ENCODE results near the gene SLC25A26.

SLC25A26 gene

DNA sequence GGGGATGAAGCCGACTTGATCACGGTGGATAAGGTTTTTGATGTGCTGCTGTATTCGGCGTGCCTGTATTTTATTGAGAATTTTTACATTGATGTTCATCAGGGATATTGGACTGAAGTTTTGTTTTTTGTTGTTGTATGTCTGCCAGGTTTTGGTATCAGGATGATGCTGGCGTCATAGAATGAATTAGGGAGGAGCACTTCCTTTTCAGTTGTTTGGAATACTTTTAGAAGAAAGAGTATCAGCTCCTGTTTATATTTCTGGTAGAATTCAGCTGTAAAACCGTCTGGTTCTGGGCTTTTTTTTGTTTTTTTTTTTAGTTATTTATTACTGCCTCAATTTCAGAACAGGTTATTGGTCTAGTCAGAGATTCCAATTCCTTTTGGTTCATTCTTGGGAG lies 93.7 kb downstream of the SLC25A26 start:
- H3K4me3 ChIP-seq (ENCODE audit: low read length), result no peak overlapping the region
- DNase-seq (ENCODE audit: low read depth), result no peak
- no peak for TF ChIP-seq CTCF (conservative IDR thresholded peaks at IDR 0.05; ENCODE audit: low read depth, low read length)

DNA sequence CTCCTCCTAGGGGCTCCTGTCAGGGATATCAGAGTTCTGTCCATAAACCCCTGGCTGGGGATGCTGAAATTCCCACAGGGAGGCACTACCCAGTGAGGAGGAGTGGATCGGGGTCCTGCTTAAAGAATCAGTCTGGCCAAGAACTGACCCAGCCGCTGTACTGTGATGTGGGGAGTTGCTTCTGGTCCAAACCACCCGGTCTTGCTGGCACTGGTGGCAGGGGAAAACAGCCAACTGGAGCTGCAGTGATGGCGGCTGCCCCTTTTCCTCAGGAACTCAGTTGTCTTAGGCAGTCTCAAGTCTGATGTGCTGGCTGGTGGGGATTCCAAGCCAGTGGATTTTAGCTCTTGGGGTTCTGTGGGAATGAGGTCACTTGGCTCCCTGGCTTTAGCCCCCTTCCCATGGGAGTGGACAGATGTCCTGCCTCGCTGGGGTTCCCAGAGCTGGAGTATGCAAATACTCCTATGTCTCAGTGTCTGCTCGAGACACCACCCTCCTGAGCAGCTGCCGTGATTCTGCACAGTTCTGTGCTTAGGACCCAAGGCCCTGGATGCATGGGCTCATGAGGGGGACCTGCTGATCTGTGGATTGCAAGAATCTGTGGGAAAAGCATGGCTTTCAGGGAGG lies 97.1 kb downstream of the SLC25A26 start:
- TF ChIP-seq CTCF (conservative IDR thresholded peaks at IDR 0.05; ENCODE audit: low read depth, low read length), result no peak
- no peak for DNase-seq (ENCODE audit: low read depth)
- H3K4me3 ChIP-seq (ENCODE audit: low read length), result no peak overlapping the region

DNA sequence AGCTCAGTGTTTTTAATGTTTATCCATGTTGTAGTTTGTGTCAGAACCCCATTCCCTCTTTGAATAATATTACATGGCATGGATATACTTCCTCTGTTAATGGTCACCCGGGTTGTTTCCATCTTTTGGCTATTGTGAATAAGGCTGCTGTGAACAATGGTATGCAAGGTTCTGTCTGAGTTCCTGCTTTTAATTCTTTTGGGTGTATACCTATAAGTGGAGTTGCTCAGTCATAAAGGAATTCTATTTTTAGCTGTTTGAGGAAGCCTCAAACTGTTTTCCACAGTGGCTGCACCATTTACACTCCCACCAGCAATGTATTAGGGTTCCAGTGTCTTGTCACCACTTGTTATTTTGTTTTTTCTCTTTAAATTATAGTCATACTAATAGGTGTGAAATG lies 99.6 kb downstream of the SLC25A26 start:
- no peak for DNase-seq (ENCODE audit: low read depth)
- H3K4me3 ChIP-seq (ENCODE audit: low read length), result no peak overlapping the region
- no peak for TF ChIP-seq CTCF (conservative IDR thresholded peaks at IDR 0.05; ENCODE audit: low read depth, low read length)

DNA sequence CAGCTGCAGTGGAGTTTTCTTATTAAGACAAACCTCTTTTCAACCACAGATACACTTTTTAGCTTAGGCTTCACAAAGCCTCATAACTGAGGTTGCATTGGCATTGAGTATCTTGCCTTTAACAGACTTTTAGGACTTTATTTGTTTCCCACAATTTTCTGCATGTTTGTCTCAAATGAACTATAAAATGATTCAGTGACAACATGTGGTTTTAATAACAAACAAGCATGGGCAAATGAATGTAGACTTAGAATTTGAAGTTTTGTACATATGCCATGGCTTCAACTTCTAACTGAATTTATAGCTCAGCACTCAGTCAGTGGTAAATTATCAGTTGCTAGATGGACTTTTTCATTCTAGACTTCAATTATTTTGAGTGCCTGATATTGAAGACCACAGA lies 101.6 kb downstream of the SLC25A26 start:
- TF ChIP-seq CTCF (conservative IDR thresholded peaks at IDR 0.05; ENCODE audit: low read depth, low read length), result no peak
- no peak for DNase-seq (ENCODE audit: low read depth)

DNA sequence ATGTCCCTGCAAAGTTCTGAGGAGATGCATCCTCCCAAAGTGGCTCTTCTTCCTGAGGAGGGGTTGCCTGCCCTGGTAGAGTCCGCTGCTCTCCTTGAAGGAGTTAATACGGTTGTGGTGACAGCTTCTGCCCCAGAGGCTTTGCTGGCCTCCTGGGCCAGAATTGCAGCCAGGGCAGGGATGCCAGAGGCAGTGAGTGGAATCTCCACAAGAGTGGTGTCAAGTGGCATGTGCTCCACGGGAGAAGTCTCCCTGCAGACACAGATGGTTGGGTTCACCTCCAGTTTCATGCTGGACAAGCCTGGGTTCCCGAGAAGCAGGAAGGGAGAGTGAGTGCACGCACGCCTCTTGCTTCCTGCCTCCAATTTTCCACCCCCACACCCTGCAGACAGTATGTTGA lies 105.5 kb downstream of the SLC25A26 start:
- TF ChIP-seq CTCF (conservative IDR thresholded peaks at IDR 0.05; ENCODE audit: low read depth, low read length), result no peak
- no peak overlapping the region for H3K4me3 ChIP-seq (ENCODE audit: low read length)
- DNase-seq (ENCODE audit: low read depth), result no peak

More for the DNA sequence above, 101.6 kb downstream of the SLC25A26 start:
- no peak overlapping the region for H3K4me3 ChIP-seq (ENCODE audit: low read length)

DNA sequence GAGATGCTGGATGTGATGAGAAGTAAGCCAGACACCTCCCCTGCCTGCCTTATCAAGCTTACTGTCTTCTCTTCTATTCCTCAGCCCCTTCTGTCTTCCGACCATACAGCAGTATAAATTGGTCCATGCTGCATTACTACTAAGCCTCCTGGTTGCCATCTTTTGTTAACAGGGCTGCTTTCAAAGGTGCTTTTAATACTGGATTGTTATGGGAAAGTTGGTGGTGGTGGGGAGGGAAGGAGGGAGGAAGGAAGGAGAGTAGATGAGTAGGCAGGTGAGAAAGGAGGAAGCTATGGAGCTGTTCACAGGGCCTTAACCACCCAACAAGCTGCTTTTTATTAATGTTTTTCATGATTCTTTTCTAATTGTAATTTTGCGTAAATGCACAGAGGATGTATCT lies 114.9 kb downstream of the SLC25A26 start:
- no peak for TF ChIP-seq CTCF (conservative IDR thresholded peaks at IDR 0.05; ENCODE audit: low read depth, low read length)
- no peak for DNase-seq (ENCODE audit: low read depth)
- H3K4me3 ChIP-seq (ENCODE audit: low read length), result no peak overlapping the region

GRCh38 chr3:66336333-66336766 lies 115.5 kb downstream of the SLC25A26 start:
- DNase-seq (ENCODE audit: low read depth), result no peak
- H3K4me3 ChIP-seq (ENCODE audit: low read length), result no peak overlapping the region
- TF ChIP-seq CTCF (conservative IDR thresholded peaks at IDR 0.05; ENCODE audit: low read depth, low read length), result no peak

Measured in retinal pigment epithelial cell (primary cell).